ENCODE measurements around the gene EXOSC1. TPM values are rescaled to one million over a fixed set of nuclear protein-coding genes. Genes with fewer than 3 reads are reported as not detected.
A peak's percentile ranks its signal among the peaks of the same experiment; 100 is the strongest.

The EXOSC1 gene
- total and polyA plus RNA-seq, 2 of the 13 experiments (the other 11 are each of a cell fraction or from before 2014, with no cell fraction given), result 36.3 to 39.9 TPM

DNA sequence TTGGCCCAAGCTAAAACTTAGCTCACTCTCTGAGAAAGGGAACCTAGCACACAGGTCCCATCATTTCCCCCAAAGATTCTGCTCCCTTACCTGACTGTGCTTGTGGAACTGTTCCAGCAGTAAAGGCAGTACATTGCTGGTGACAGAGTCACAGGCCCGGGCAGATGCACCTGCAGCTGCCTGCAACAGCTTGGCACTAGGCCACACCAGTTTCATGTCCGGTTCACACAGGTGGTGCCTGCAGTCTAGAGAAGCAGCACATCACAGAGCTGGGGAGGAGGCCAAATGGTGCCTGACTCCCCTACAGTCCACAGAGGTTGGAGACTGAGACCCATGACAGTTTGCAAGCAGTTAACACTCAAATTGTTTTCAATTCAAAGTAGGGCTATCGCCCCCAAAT lies 22.4 kb upstream of the EXOSC1 start (continued):
- no peak for TF ChIP-seq ZNF362 (CRISPR knock-in tag; IDR thresholded peaks at IDR 0.05; ENCODE audit: borderline replicate concordance)

DNA sequence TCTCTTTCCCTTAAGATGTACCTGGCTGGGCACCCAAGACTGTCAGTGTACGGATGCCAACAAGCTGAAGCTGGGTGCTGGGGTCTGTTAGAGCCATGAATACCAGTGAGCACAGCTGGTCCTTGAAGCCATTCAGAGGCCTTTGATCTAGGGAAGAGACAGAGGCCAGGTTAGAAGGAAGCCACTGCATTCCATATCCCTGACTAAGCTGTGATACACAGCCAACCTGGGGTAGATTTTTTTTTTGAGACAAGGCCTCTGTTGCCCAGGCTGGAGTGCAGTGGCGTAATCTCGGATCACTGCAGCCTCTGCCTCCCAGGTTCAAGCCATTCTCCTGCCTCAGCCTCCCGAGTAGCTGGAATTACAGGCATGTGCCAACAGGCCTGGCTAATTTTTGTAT lies 20.9 kb upstream of the EXOSC1 start:
- Histone ChIP-seq H3K9me3 (ENCODE audit: low read length) (no peaks in the 10 kb centered on the region), H3K4me2 (ENCODE audit: low read depth, low read length) (no peak overlapping the region), H3K27me3 (ENCODE audit: control insufficient read depth in 1 of 2, insufficient read depth in 2 of 2, low read length in 2 of 2) (no peaks in the 10 kb centered on the region), H3K79me2 (ENCODE audit: insufficient read depth, low read length) (no peaks in the 10 kb centered on the region), H4K20me1 (ENCODE audit: insufficient read depth, low read length) (no peaks in the 10 kb centered on the region), H3K9ac (ENCODE audit: insufficient read depth, low read depth, low read length) (no peak overlapping the region), H3K27ac (ENCODE audit: extremely low read length, insufficient read depth, low read length) (no peak overlapping the region), H2AFZ (ENCODE audit: low read length) (no peak overlapping the region), H3K4me1 (ENCODE audit: insufficient read depth, low read length) (peaks cover 25% of the 10 kb centered on the region), H3K4me3 (replicated peaks in 1 of 3; ENCODE audit: insufficient read depth in 1 of 3, low read depth in 2 of 3, low read length in 3 of 3) (no peak overlapping the region), H3K36me3 (replicated peaks in 1 of 2; ENCODE audit: control insufficient read depth in 1 of 2, insufficient read depth in 2 of 2, low read length in 2 of 2) (peaks cover 45 to 78% of the 10 kb centered on the region in 2 experiments)
- peak; percentile 59 for DNase-seq (ENCODE audit: low spot score)
- no TSS peak for BruUV-seq (replicated peaks)
- no peak for FAIRE-seq
- ChIA-PET CTCF (ENCODE audit: low intra/inter-chr PET ratio, low total read pairs) (no interaction called here), POLR2A (interaction anchor here (1.5 kb wide), 1 partner anchor 32 kb away, joined by 4 read pairs; the partner anchor contains the start of gene UBTD1)
- WGBS (ENCODE audit: low lambda C conversion rate), result 89% methylated on average over 4 of the region's 4 CpGs
- ATAC-seq, result peak; percentile 20
- intact Hi-C loops (cut with micrococcal nuclease; ENCODE audit: unreplicated experiment), result no loop called here
- in situ Hi-C loops (cut with HindIII; ENCODE audit: extremely low pct_ligation_motif_present, low pct_unique_long_range_greater_than_20kb), result no loop called here
- TF ChIP-seq ZNF30 (CRISPR knock-in tag; IDR thresholded peaks at IDR 0.05) (no peak), SETDB1 (CRISPR knock-in tag; IDR thresholded peaks at IDR 0.05; ENCODE audit: borderline replicate concordance) (no peak), ZNF317 (CRISPR knock-in tag; IDR thresholded peaks at IDR 0.05) (no peak), ZNF414 (CRISPR knock-in tag; IDR thresholded peaks at IDR 0.05) (no peak), NR2F2 (IDR thresholded peaks at IDR 0.05; ENCODE audit: borderline replicate concordance, low read depth) (no peak), SIX1 (CRISPR knock-in tag; IDR thresholded peaks at IDR 0.05; ENCODE audit: borderline replicate concordance) (no peak), FOSL2 (CRISPR knock-in tag; IDR thresholded peaks at IDR 0.05) (peak; percentile 72), KDM4B (CRISPR knock-in tag; IDR thresholded peaks at IDR 0.05) (no peak), REPIN1 (CRISPR knock-in tag; IDR thresholded peaks at IDR 0.05; ENCODE audit: borderline replicate concordance, low read depth) (no peak)
- TF ChIP-seq, protein P1, sequence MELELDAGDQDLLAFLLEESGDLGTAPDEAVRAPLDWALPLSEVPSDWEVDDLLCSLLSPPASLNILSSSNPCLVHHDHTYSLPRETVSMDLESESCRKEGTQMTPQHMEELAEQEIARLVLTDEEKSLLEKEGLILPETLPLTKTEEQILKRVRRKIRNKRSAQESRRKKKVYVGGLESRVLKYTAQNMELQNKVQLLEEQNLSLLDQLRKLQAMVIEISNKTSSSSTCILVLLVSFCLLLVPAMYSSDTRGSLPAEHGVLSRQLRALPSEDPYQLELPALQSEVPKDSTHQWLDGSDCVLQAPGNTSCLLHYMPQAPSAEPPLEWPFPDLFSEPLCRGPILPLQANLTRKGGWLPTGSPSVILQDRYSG (CRISPR knock-in tag; IDR thresholded peaks at IDR 0.05), result no peak
- TF ChIP-seq, protein P2, sequence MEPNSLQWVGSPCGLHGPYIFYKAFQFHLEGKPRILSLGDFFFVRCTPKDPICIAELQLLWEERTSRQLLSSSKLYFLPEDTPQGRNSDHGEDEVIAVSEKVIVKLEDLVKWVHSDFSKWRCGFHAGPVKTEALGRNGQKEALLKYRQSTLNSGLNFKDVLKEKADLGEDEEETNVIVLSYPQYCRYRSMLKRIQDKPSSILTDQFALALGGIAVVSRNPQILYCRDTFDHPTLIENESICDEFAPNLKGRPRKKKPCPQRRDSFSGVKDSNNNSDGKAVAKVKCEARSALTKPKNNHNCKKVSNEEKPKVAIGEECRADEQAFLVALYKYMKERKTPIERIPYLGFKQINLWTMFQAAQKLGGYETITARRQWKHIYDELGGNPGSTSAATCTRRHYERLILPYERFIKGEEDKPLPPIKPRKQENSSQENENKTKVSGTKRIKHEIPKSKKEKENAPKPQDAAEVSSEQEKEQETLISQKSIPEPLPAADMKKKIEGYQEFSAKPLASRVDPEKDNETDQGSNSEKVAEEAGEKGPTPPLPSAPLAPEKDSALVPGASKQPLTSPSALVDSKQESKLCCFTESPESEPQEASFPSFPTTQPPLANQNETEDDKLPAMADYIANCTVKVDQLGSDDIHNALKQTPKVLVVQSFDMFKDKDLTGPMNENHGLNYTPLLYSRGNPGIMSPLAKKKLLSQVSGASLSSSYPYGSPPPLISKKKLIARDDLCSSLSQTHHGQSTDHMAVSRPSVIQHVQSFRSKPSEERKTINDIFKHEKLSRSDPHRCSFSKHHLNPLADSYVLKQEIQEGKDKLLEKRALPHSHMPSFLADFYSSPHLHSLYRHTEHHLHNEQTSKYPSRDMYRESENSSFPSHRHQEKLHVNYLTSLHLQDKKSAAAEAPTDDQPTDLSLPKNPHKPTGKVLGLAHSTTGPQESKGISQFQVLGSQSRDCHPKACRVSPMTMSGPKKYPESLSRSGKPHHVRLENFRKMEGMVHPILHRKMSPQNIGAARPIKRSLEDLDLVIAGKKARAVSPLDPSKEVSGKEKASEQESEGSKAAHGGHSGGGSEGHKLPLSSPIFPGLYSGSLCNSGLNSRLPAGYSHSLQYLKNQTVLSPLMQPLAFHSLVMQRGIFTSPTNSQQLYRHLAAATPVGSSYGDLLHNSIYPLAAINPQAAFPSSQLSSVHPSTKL (CRISPR knock-in tag; IDR thresholded peaks at IDR 0.05), result peak; percentile 12; the same call in 1 of the 2 replicates

All from HepG2 (cell line).